PC-9 (cell line): Measurements from ENCODE around the gene SDCBP2.

Source experiments
- EZH2 ChIP-seq: fragments of 200-600 bp; sonication (generic); IDR thresholded peaks from 2 replicates; pipeline ENCODE4 v1.8.0; 2017; ENCODE audit warnings: antibody characterized with exemption, low read depth
- TF ChIP-seq, protein P1 (sequence below): fragments of 200-600 bp; sonication (generic); conservative IDR thresholded peaks from 2 replicates; pipeline ENCODE4 v1.6.1; 2017; ENCODE audit warnings: mixed run types, antibody characterized with exemption, mild to moderate bottlenecking, moderate library complexity

DNA sequence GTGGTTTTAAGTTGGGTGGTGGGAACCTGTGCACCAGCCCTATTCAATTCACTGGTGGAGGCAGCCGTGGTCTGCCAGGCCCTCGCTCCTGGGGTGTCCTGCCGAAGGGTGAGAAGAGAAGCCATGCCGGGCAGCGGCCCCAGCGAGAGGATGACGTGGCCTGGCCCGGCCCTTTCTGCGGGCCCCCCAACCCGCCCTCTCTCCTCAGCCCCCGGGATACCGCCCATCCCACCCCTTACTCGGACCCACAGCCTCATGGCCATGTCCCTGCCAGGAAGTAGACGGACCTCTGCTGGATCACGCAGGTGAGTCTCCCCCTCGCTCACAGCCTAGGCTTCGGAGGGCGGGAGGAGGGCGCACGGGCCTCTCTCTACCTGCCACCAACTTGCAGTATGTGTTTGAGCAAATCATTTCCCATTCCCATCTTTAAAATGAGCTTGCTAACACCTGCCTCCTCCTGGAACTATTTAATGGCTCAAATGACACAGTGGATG lies 32.8 kb downstream of the SDCBP2 start:
- TF ChIP-seq, protein P1, sequence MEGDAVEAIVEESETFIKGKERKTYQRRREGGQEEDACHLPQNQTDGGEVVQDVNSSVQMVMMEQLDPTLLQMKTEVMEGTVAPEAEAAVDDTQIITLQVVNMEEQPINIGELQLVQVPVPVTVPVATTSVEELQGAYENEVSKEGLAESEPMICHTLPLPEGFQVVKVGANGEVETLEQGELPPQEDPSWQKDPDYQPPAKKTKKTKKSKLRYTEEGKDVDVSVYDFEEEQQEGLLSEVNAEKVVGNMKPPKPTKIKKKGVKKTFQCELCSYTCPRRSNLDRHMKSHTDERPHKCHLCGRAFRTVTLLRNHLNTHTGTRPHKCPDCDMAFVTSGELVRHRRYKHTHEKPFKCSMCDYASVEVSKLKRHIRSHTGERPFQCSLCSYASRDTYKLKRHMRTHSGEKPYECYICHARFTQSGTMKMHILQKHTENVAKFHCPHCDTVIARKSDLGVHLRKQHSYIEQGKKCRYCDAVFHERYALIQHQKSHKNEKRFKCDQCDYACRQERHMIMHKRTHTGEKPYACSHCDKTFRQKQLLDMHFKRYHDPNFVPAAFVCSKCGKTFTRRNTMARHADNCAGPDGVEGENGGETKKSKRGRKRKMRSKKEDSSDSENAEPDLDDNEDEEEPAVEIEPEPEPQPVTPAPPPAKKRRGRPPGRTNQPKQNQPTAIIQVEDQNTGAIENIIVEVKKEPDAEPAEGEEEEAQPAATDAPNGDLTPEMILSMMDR, result no peak
- no peak for TF ChIP-seq EZH2
